Mesendoderm (in vitro differentiated cells): ENCODE data around the gene SYT2.

Source experiments
- DNase-seq: peaks from one replicate; pipeline ENCODE4 v3.0.0; 2013
- H2AK5ac ChIP-seq: 2 replicates; pipeline ENCODE4 v1.6.1; 2013; ENCODE audit warnings: low read length, inconsistent platforms
- H2BK120ac ChIP-seq: 2 replicates; pipeline ENCODE4 v1.6.1; 2013; ENCODE audit warnings: low read depth, mild to moderate bottlenecking, low read length, moderate library complexity, mixed read lengths
- H2BK15ac ChIP-seq: replicated peaks from 2 replicates; pipeline ENCODE4 v1.6.1; 2013; ENCODE audit warnings: low read depth, mild to moderate bottlenecking, moderate library complexity
- H2BK5ac ChIP-seq: 2 replicates; pipeline ENCODE4 v1.6.1; 2013; ENCODE audit warnings: low read length, inconsistent platforms
- H3K18ac ChIP-seq: 2 replicates; pipeline ENCODE4 v1.6.1; 2013; ENCODE audit warnings: mild to moderate bottlenecking, low read length, mixed read lengths
- H3K23ac ChIP-seq: one replicate; pipeline ENCODE4 v1.6.1; 2013; ENCODE audit warnings: low read length
- H3K27ac ChIP-seq: 2 replicates; pipeline ENCODE4 v1.5.1; 2013; ENCODE audit warnings: low read depth, mild to moderate bottlenecking, inconsistent platforms, low read length, moderate library complexity
- H3K27me3 ChIP-seq: 2 replicates; pipeline ENCODE4 v1.6.1; 2013; ENCODE audit warnings: low read length, control low read depth, mild to moderate bottlenecking, inconsistent platforms; ENCODE audit not compliant: insufficient read depth, poor library complexity
- H3K36me3 ChIP-seq: 2 replicates; pipeline ENCODE4 v1.6.1; 2013; ENCODE audit warnings: low read length, inconsistent platforms; ENCODE audit not compliant: control insufficient read depth, insufficient read depth
- H3K4ac ChIP-seq: one replicate; pipeline ENCODE4 v1.6.1; 2013; ENCODE audit warnings: low read depth, mild to moderate bottlenecking, low read length, moderate library complexity
- H3K4me1 ChIP-seq: 2 replicates; pipeline ENCODE4 v1.6.1; 2013; ENCODE audit warnings: low read depth, low read length, inconsistent platforms; ENCODE audit not compliant: control insufficient read depth
- H3K4me2 ChIP-seq: 2 replicates; pipeline ENCODE4 v1.6.1; 2013; ENCODE audit warnings: low read length
- H3K4me3 ChIP-seq: 2 replicates; pipeline ENCODE4 v1.5.1; 2013; ENCODE audit warnings: mild to moderate bottlenecking, low read length
- H3K56ac ChIP-seq: one replicate; pipeline ENCODE4 v1.6.1; 2013; ENCODE audit warnings: low read length
- H3K79me1 ChIP-seq: 2 replicates; pipeline ENCODE4 v1.6.1; 2013; ENCODE audit warnings: low read length, inconsistent platforms
- H3K79me2 ChIP-seq: 2 replicates; pipeline ENCODE4 v1.6.1; 2013; ENCODE audit warnings: mild to moderate bottlenecking, low read length; ENCODE audit not compliant: control insufficient read depth, insufficient read depth
- H3K9ac ChIP-seq: 2 replicates; pipeline ENCODE4 v1.6.1; 2013; ENCODE audit warnings: low read length, inconsistent platforms
- H4K5ac ChIP-seq: one replicate; pipeline ENCODE4 v1.6.1; 2013; ENCODE audit warnings: low read length
- H4K8ac ChIP-seq: one replicate; pipeline ENCODE4 v1.6.1; 2013; ENCODE audit warnings: low read depth, mild to moderate bottlenecking, control low read depth, low read length, moderate library complexity
- WGBS: extraction: QIAGEN DNeasy Blood & Tissue Kit; methylation state at CpG from one replicate; pipeline ENCODE4 v1.1.7; 2013; ENCODE audit warnings: low lambda C conversion rate, missing lambda C conversion rate; ENCODE audit not compliant: insufficient coverage; ENCODE audit errors: extremely low coverage; 5-methylcytosine and 5-hydroxymethylcytosine counted together

The SYT2 gene

GRCh38 chr1:202694314-202694713, 15.9 kb downstream of the SYT2 start:
- H3K9ac ChIP-seq = no peak overlapping the region
- H3K18ac ChIP-seq = no peak overlapping the region
- H2BK5ac ChIP-seq = no peak overlapping the region
- H3K36me3 ChIP-seq = no peaks in the 10 kb centered on the region
- no peak overlapping the region for H3K4ac ChIP-seq
- H2AK5ac ChIP-seq = no peak overlapping the region
- H3K27me3 ChIP-seq = no peaks in the 10 kb centered on the region
- H4K5ac ChIP-seq = no peak overlapping the region
- H3K4me1 ChIP-seq = no peaks in the 10 kb centered on the region
- no peak overlapping the region for H2BK15ac ChIP-seq
- no peak overlapping the region for H3K27ac ChIP-seq
- H3K56ac ChIP-seq = no peak overlapping the region
- H3K4me3 ChIP-seq = no peak overlapping the region
- H3K79me1 ChIP-seq = no peaks in the 10 kb centered on the region
- DNase-seq = no peak
- no peak overlapping the region for H3K23ac ChIP-seq
- no peak overlapping the region for H4K8ac ChIP-seq
- no peak overlapping the region for H3K4me2 ChIP-seq
- H2BK120ac ChIP-seq = no peak overlapping the region
- no peaks in the 10 kb centered on the region for H3K79me2 ChIP-seq
- WGBS = no CpG with 5 or more reads among the region's 5 CpGs

GRCh38 chr1:202692959-202693555, 17.2 kb downstream of the SYT2 start:
- Histone ChIP-seq H3K23ac (no peak overlapping the region), H3K27ac (no peak overlapping the region), H3K4me1 (no peaks in the 10 kb centered on the region), H2AK5ac (no peak overlapping the region), H3K9ac (no peak overlapping the region), H3K36me3 (no peaks in the 10 kb centered on the region), H3K18ac (no peak overlapping the region), H2BK15ac (no peak overlapping the region), H3K4ac (no peak overlapping the region), H3K79me2 (no peaks in the 10 kb centered on the region), H3K27me3 (no peaks in the 10 kb centered on the region), H4K5ac (no peak overlapping the region), H4K8ac (no peak overlapping the region), H3K56ac (no peak overlapping the region), H2BK5ac (no peak overlapping the region), H3K4me2 (no peak overlapping the region), H3K79me1 (no peaks in the 10 kb centered on the region), H3K4me3 (no peak overlapping the region), H2BK120ac (no peak overlapping the region)
- peak; percentile 80 for DNase-seq
- WGBS = no CpG with 5 or more reads among the region's 3 CpGs

GRCh38 chr1:202691816-202692215, 18.4 kb downstream of the SYT2 start:
- Histone ChIP-seq H3K27me3 (no peaks in the 10 kb centered on the region), H3K4me3 (no peak overlapping the region), H4K8ac (no peak overlapping the region), H3K23ac (no peak overlapping the region), H2BK120ac (no peak overlapping the region), H3K36me3 (no peaks in the 10 kb centered on the region), H3K79me1 (no peaks in the 10 kb centered on the region), H3K27ac (no peak overlapping the region), H2BK15ac (no peak overlapping the region), H3K4me2 (no peak overlapping the region), H3K4me1 (no peaks in the 10 kb centered on the region), H3K9ac (no peak overlapping the region), H2BK5ac (no peak overlapping the region), H3K79me2 (no peaks in the 10 kb centered on the region), H4K5ac (no peak overlapping the region), H3K56ac (no peak overlapping the region), H3K18ac (no peak overlapping the region), H3K4ac (no peak overlapping the region), H2AK5ac (no peak overlapping the region)
- DNase-seq = no peak
- WGBS = no CpG with 5 or more reads among the region's 2 CpGs

GRCh38 chr1:202689493-202690342, 20.5 kb downstream of the SYT2 start:
- H3K4me3 ChIP-seq = no peak overlapping the region
- no peak overlapping the region for H2BK120ac ChIP-seq
- no CpG with 5 or more reads among the region's 9 CpGs for WGBS
- H3K56ac ChIP-seq = no peak overlapping the region
- no peak overlapping the region for H3K9ac ChIP-seq
- no peak overlapping the region for H2AK5ac ChIP-seq
- H3K79me2 ChIP-seq = no peaks in the 10 kb centered on the region
- no peak overlapping the region for H3K27ac ChIP-seq
- no peak overlapping the region for H4K8ac ChIP-seq
- H3K27me3 ChIP-seq = no peaks in the 10 kb centered on the region
- H3K79me1 ChIP-seq = no peaks in the 10 kb centered on the region
- no peaks in the 10 kb centered on the region for H3K36me3 ChIP-seq
- no peak for DNase-seq
- no peak overlapping the region for H3K4ac ChIP-seq
- H2BK5ac ChIP-seq = no peak overlapping the region
- no peak overlapping the region for H3K4me2 ChIP-seq
- H3K18ac ChIP-seq = no peak overlapping the region
- no peak overlapping the region for H2BK15ac ChIP-seq
- no peaks in the 10 kb centered on the region for H3K4me1 ChIP-seq
- no peak overlapping the region for H4K5ac ChIP-seq
- no peak overlapping the region for H3K23ac ChIP-seq

GRCh38 chr1:202689082-202689481, 21.2 kb downstream of the SYT2 start:
- WGBS = no CpG with 5 or more reads among the region's 3 CpGs
- H3K27me3 ChIP-seq = no peaks in the 10 kb centered on the region
- H2BK5ac ChIP-seq = no peak overlapping the region

More at GRCh38 chr1:202689082-202689481, 21.2 kb downstream of the SYT2 start:
- Histone ChIP-seq H2BK15ac (no peak overlapping the region), H3K23ac (no peak overlapping the region), H3K79me1 (no peaks in the 10 kb centered on the region), H4K8ac (no peak overlapping the region), H3K56ac (no peak overlapping the region), H4K5ac (no peak overlapping the region), H3K4me1 (no peaks in the 10 kb centered on the region), H3K4ac (no peak overlapping the region), H3K4me3 (no peak overlapping the region), H3K9ac (no peak overlapping the region), H2BK120ac (no peak overlapping the region), H3K36me3 (no peaks in the 10 kb centered on the region), H3K18ac (no peak overlapping the region), H3K79me2 (no peaks in the 10 kb centered on the region), H3K4me2 (no peak overlapping the region), H3K27ac (no peak overlapping the region), H2AK5ac (no peak overlapping the region)
- DNase-seq = no peak
